BLaER1 (cell line): ENCODE results near the gene RPS6KB2.
A peak's percentile ranks its signal among the peaks of the same experiment; 100 is the strongest.
"Not testable (repeated sequence)": the region's sequence is repeated elsewhere in the genome, so short reads cannot be mapped to it uniquely, and the experiment has no call there.

Source experiments
- H3K27ac ChIP-seq: shearing (Covaris generic); formaldehyde crosslinking; 2 replicates; pipeline ENCODE4 v1.8.1; 2022
- H3K27me3 ChIP-seq: shearing (Covaris generic); formaldehyde crosslinking; 2 replicates; pipeline ENCODE4 v1.8.1; 2022
- H3K36me3 ChIP-seq: shearing (Covaris generic); formaldehyde crosslinking; 2 replicates; pipeline ENCODE4 v1.8.1; 2022
- H3K4me1 ChIP-seq: shearing (Covaris generic); formaldehyde crosslinking; 2 replicates; pipeline ENCODE4 v1.8.1; 2022
- H3K4me2 ChIP-seq: shearing (Covaris generic); formaldehyde crosslinking; 2 replicates; pipeline ENCODE4 v1.8.1; 2022
- H3K4me3 ChIP-seq: shearing (Covaris generic); formaldehyde crosslinking; 2 replicates; pipeline ENCODE4 v1.8.1; 2022
- H3K9ac ChIP-seq: shearing (Covaris generic); formaldehyde crosslinking; 2 replicates; pipeline ENCODE4 v1.8.1; 2022
- H3K9me3 ChIP-seq: shearing (Covaris generic); formaldehyde crosslinking; 2 replicates; pipeline ENCODE4 v1.8.1; 2022
- H4K20me1 ChIP-seq: shearing (Covaris generic); formaldehyde crosslinking; 2 replicates; pipeline ENCODE4 v1.8.1; 2022
- Cebpa-rat ChIP-seq: shearing (Covaris generic); IDR thresholded peaks from 2 replicates; pipeline ENCODE4 v1.8.1; 2022

RPS6KB2 gene

GRCh38 chr11:67397536-67397935 lies 30.8 kb upstream of the RPS6KB2 start:
- Histone ChIP-seq H3K36me3 (peaks cover 72% of the 10 kb centered on the region), H3K4me2 (peak overlapping the region; percentile 79), H3K4me3 (no peak overlapping the region), H3K4me1 (peaks cover 74% of the 10 kb centered on the region), H3K27ac (peak overlapping the region; percentile 55), H3K9me3 (no peaks in the 10 kb centered on the region), H4K20me1 (peaks cover 79% of the 10 kb centered on the region), H3K27me3 (no peaks in the 10 kb centered on the region), H3K9ac (0 out of 2 replicates have a peak overlapping the region, but pooled peaks have one; percentile 17)
- no peak for TF ChIP-seq Cebpa-rat

- no peak for TF ChIP-seq Cebpa-rat
- Histone ChIP-seq H3K27ac (peak overlapping the region; percentile 30; the same call in 1 of the 2 replicates), H3K9me3 (no peaks in the 10 kb centered on the region), H3K4me3 (no peak overlapping the region), H3K4me1 (peaks cover 74% of the 10 kb centered on the region), H3K4me2 (peak overlapping the region; percentile 79), H3K36me3 (peaks cover 72% of the 10 kb centered on the region), H3K9ac (0 out of 2 replicates have a peak overlapping the region, but pooled peaks have one; percentile 96), H3K27me3 (no peaks in the 10 kb centered on the region), H4K20me1 (peaks cover 77% of the 10 kb centered on the region)
These were observed 30.2 kb upstream of the RPS6KB2 start for GRCh38 chr11:67397986-67398660.

- H4K20me1 ChIP-seq = peaks cover 69% of the 10 kb centered on the region
- H3K4me1 ChIP-seq = peaks cover 78% of the 10 kb centered on the region
- H3K36me3 ChIP-seq = peaks cover 64% of the 10 kb centered on the region
- peak overlapping the region; percentile 90 for H3K4me2 ChIP-seq
- no peaks in the 10 kb centered on the region for H3K27me3 ChIP-seq
- peak overlapping the region; percentile 18; the same call in 1 of the 2 replicates for H3K4me3 ChIP-seq
- H3K27ac ChIP-seq = peak overlapping the region; percentile 12; the same call in 1 of the 2 replicates
- TF ChIP-seq Cebpa-rat = no peak
- H3K9ac ChIP-seq = peak overlapping the region; percentile 96
- H3K9me3 ChIP-seq = no peaks in the 10 kb centered on the region
These were observed 29.4 kb upstream of the RPS6KB2 start for GRCh38 chr11:67398661-67399563.

- Histone ChIP-seq H4K20me1 (peaks cover 60% of the 10 kb centered on the region), H3K4me2 (peak overlapping the region; percentile 90), H3K27me3 (no peaks in the 10 kb centered on the region), H3K9ac (peak overlapping the region; percentile 96), H3K9me3 (no peaks in the 10 kb centered on the region), H3K27ac (peak overlapping the region; percentile 99), H3K4me1 (peaks cover 91% of the 10 kb centered on the region), H3K36me3 (peaks cover 52% of the 10 kb centered on the region), H3K4me3 (peak overlapping the region; percentile 97)
- TF ChIP-seq Cebpa-rat = no peak
These were observed 27.9 kb upstream of the RPS6KB2 start for GRCh38 chr11:67400251-67400941.

GRCh38 chr11:67400942-67401494 lies 27.3 kb upstream of the RPS6KB2 start:
- no peaks in the 10 kb centered on the region for H3K9me3 ChIP-seq
- peaks cover 91% of the 10 kb centered on the region for H3K4me1 ChIP-seq
- peaks cover 52% of the 10 kb centered on the region for H3K36me3 ChIP-seq
- peak overlapping the region; percentile 99 for H3K27ac ChIP-seq
- peak overlapping the region; percentile 97 for H3K4me3 ChIP-seq
- peak overlapping the region; percentile 96 for H3K9ac ChIP-seq
- no peaks in the 10 kb centered on the region for H3K27me3 ChIP-seq
- H3K4me2 ChIP-seq = peak overlapping the region; percentile 90
- TF ChIP-seq Cebpa-rat = no peak
- H4K20me1 ChIP-seq = peaks cover 54% of the 10 kb centered on the region

GRCh38 chr11:67401495-67402191 lies 26.7 kb upstream of the RPS6KB2 start, which contains the start of gene PPP1CA:
Gene PPP1CA (minus strand): TSS chr11:67401858. CDS start chr11:67401782, 76 bp downstream.
- TF ChIP-seq Cebpa-rat = no peak
- Histone ChIP-seq H3K4me2 (peak within 1 kb of the TSS; percentile 100), H3K4me1 (peaks cover 91% of the 10 kb centered on the region), H3K27ac (peak within 1 kb of the TSS; percentile 99), H4K20me1 (peaks cover 47% of the 10 kb centered on the region), H3K36me3 (peaks cover 48% of the 10 kb centered on the region), H3K9ac (peak within 1 kb of the TSS; percentile 96), H3K4me3 (peak within 1 kb of the TSS; percentile 97), H3K9me3 (no peaks in the 10 kb centered on the region), H3K27me3 (no peaks in the 10 kb centered on the region)

GRCh38 chr11:67402192-67402839 lies 26.0 kb upstream of the RPS6KB2 start:
- not testable (repeated sequence) for H3K9me3 ChIP-seq, H3K27me3 ChIP-seq
- H4K20me1 ChIP-seq = peaks cover 41% of the 10 kb centered on the region
- peak overlapping the region; percentile 100 for H3K4me2 ChIP-seq
- H3K9ac ChIP-seq = peak overlapping the region; percentile 87
- peaks cover 43% of the 10 kb centered on the region for H3K36me3 ChIP-seq
- peaks cover 91% of the 10 kb centered on the region for H3K4me1 ChIP-seq
- H3K4me3 ChIP-seq = peak overlapping the region; percentile 62
- H3K27ac ChIP-seq = peak overlapping the region; percentile 97

GRCh38 chr11:67403085-67403484 lies 25.2 kb upstream of the RPS6KB2 start:
- Histone ChIP-seq H4K20me1 (peaks cover 33% of the 10 kb centered on the region), H3K4me2 (peak overlapping the region; percentile 100), H3K4me1 (peaks cover 91% of the 10 kb centered on the region), H3K36me3 (peaks cover 35% of the 10 kb centered on the region), H3K27ac (peak overlapping the region; percentile 97), H3K9ac (peak overlapping the region; percentile 87), H3K4me3 (peak overlapping the region; percentile 70)
- H3K27me3 ChIP-seq, H3K9me3 ChIP-seq: not testable (repeated sequence)
